OCI-LY1 (cell line): ENCODE measurements around the gene DAZL.

Source experiments
- EZH2 ChIP-seq: fragments of 200-600 bp; sonication (generic), shearing (Covaris generic); IDR thresholded peaks from 2 replicates; pipeline ENCODE4 v1.8.0; 2017; ENCODE audit warnings: borderline replicate concordance, mixed run types, mild to moderate bottlenecking, antibody characterized with exemption, low read length, moderate library complexity, mixed read lengths
- TF ChIP-seq, protein P1 (sequence below): fragments of 200-600 bp; sonication (generic), shearing (Covaris generic); IDR thresholded peaks from 2 replicates; pipeline ENCODE4 v1.5.1; 2017; ENCODE audit warnings: mild to moderate bottlenecking, antibody characterized with exemption, low read length, moderate library complexity, mixed read lengths

DNA sequence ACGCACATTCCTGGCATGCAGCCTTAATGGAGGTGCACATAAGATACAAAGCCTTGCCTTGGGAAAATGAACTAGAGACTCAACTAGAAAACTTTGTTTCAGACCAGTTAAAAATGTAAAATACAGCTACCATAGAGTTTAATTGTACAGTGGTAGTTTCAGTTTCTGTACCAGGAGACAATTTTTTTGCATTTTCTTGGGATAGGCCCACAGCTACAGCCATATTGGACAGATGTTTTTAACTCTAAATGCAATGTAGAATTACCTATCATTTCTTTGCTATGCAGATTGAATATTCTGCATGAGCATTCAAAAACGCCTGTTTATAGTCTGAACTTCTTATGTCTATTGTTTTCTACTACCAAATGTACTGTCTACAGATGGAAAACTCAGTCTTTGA, 20.3 kb downstream of the DAZL start:
- TF ChIP-seq, protein P1, sequence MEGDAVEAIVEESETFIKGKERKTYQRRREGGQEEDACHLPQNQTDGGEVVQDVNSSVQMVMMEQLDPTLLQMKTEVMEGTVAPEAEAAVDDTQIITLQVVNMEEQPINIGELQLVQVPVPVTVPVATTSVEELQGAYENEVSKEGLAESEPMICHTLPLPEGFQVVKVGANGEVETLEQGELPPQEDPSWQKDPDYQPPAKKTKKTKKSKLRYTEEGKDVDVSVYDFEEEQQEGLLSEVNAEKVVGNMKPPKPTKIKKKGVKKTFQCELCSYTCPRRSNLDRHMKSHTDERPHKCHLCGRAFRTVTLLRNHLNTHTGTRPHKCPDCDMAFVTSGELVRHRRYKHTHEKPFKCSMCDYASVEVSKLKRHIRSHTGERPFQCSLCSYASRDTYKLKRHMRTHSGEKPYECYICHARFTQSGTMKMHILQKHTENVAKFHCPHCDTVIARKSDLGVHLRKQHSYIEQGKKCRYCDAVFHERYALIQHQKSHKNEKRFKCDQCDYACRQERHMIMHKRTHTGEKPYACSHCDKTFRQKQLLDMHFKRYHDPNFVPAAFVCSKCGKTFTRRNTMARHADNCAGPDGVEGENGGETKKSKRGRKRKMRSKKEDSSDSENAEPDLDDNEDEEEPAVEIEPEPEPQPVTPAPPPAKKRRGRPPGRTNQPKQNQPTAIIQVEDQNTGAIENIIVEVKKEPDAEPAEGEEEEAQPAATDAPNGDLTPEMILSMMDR, result no peak
- no peak for TF ChIP-seq EZH2
